Common myeloid progenitor, CD34-positive (primary cell): ENCODE data around the gene FAM98C.
"Not testable (repeated sequence)": the region's sequence is repeated elsewhere in the genome, so short reads cannot be mapped to it uniquely, and the experiment has no call there.

ENCODE experiments used
- CTCF ChIA-PET: fragments of 350-600 bp; sonication (Branson Sonifier 250); formaldehyde crosslinking; loops from one replicate; lab custom pipeline; 2021; ENCODE audit warnings: antibody characterized with exemption; lab: Charles Lee
- POLR2A ChIA-PET: fragments of 350-600 bp; sonication (Branson Sonifier 250); formaldehyde crosslinking; loops from one replicate; lab custom pipeline; 2021; ENCODE audit warnings: antibody characterized with exemption; lab: Charles Lee
- DNase-seq, 3 donors: peaks; one replicate each; pipeline versions ENCODE4 v3.0.0 to v3.0.0-alpha.2; 2013
- H3K27ac ChIP-seq, 2 experiments: 1 replicate in 1 of 2; 2 replicates in 1 of 2; pipeline ENCODE4 v1.7.0; 2013; ENCODE audit warnings: inconsistent platforms in 2 of 2, low read length in 2 of 2, mild to moderate bottlenecking in 2 of 2, low read depth in 1 of 2, moderate library complexity in 1 of 2; ENCODE audit not compliant: severe bottlenecking in 2 of 2, insufficient read depth in 1 of 2, poor library complexity in 1 of 2
- H3K27me3 ChIP-seq, 5 experiments: replicated peaks in 2 of 5; 1 replicate in 3 of 5; 2 replicates in 2 of 5; pipeline versions ENCODE4 v1.6.1 to v1.7.0; 2013; ENCODE audit warnings: low read length in 4 of 5, mild to moderate bottlenecking in 2 of 5, moderate library complexity in 2 of 5, inconsistent platforms in 1 of 5; ENCODE audit not compliant: insufficient read depth in 5 of 5, control insufficient read depth in 4 of 5
- H3K36me3 ChIP-seq, 4 experiments: 1 replicate in 2 of 4; 2 replicates in 2 of 4; pipeline versions ENCODE4 v1.6.1 to v1.7.0; 2013; ENCODE audit warnings: low read length in 3 of 4, control low read depth in 1 of 4, mild to moderate bottlenecking in 1 of 4; ENCODE audit not compliant: control insufficient read depth in 4 of 4, insufficient read depth in 4 of 4
- H3K4me1 ChIP-seq, 4 experiments: 1 replicate in 3 of 4; 2 replicates in 1 of 4; pipeline versions ENCODE4 v1.6.1 to v1.7.1; 2013; ENCODE audit warnings: low read length in 3 of 4, mild to moderate bottlenecking in 3 of 4, control low read depth in 1 of 4, inconsistent platforms in 1 of 4, moderate library complexity in 1 of 4; ENCODE audit not compliant: control insufficient read depth in 4 of 4, insufficient read depth in 4 of 4; ENCODE audit errors: control extremely low read depth in 1 of 4
- H3K4me3 ChIP-seq, 7 experiments: 1 replicate in 4 of 7; 2 replicates in 3 of 7; pipeline versions ENCODE4 v1.5.1 to v1.7.0; 2013; ENCODE audit warnings: mild to moderate bottlenecking in 7 of 7, low read length in 6 of 7, moderate library complexity in 6 of 7, inconsistent platforms in 2 of 7, low read depth in 2 of 7, control low read depth in 1 of 7; ENCODE audit not compliant: insufficient read depth in 4 of 7, control insufficient read depth in 1 of 7; ENCODE audit errors: extremely low read depth in 1 of 7
- H3K9me3 ChIP-seq, 5 experiments: 1 replicate in 4 of 5; 2 replicates in 1 of 5; pipeline versions ENCODE4 v1.6.1 to v1.7.1; 2013; ENCODE audit warnings: low read length in 4 of 5, mild to moderate bottlenecking in 2 of 5, inconsistent platforms in 1 of 5, low read depth in 1 of 5, moderate library complexity in 1 of 5; ENCODE audit not compliant: control insufficient read depth in 4 of 5, insufficient read depth in 2 of 5; ENCODE audit errors: control extremely low read depth in 1 of 5
- WGBS: methylation state at CpG from one replicate; pipeline ENCODE4 v1.1.5; 2013; ENCODE audit not compliant: insufficient coverage; 5-methylcytosine and 5-hydroxymethylcytosine counted together

Gene FAM98C

DNA sequence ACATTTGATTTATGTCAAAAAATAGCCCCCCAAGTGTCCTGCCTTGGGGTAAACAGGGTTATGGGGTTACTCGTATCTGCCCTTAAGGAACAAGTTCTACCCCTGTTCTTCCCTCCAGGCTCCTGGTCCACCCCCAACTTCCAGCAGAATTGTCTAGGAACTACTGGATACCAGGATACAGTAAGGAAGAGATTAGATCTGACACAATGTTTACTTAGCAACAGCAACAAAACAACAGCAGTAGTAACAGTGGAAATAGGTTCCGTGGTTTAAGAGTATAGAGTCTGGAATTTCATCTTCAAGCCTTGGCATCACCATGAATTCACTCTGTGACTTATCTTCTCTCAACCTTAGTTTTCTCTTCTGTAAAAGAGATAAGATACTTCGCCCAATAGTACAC, 1.7 kb upstream of the FAM98C start:
- H3K4me3 ChIP-seq, result no peak overlapping the region
- H3K36me3 ChIP-seq, result peaks cover 0 to 10% (median 3%) of the 10 kb centered on the region in 4 experiments
- 100% methylated on average over 1 of the region's 3 CpGs for WGBS
- H3K4me1 ChIP-seq, result peaks cover 0 to 13% (median 10%) of the 10 kb centered on the region in 4 experiments
- ChIA-PET POLR2A (no interaction called here), CTCF (interaction anchor here (1.2 kb wide), 1 partner anchor 11 kb away, joined by 6 read pairs; no protein-coding TSS in a partner anchor)
- H3K27ac ChIP-seq, result no peak overlapping the region
- no peaks in the 10 kb centered on the region for H3K9me3 ChIP-seq
- no peak for DNase-seq
- H3K27me3 ChIP-seq, result peaks cover 0 to 41% (median 21%) of the 10 kb centered on the region in 5 experiments

DNA sequence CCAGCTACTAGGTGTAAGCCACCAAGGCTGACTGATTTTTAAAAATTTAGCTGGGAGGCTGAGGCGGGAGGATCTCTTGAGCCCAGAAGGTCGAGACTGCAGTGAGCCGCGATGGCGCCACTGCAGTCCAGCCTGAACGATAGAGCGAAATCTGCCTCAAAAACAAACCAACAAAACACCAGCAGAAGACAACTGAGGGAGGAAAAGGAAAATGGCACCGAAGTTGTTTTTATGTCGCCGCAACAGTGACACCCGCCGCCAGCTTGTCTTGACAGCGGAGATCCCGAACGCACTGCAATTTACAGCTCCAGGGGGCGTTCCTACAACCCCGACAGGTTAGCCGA, 298 bp upstream of the FAM98C start:
- peak overlapping the region in 6 of 7 experiments; percentile 42 to 79 (median 56) for H3K4me3 ChIP-seq
- peaks cover 0 to 13% (median 9%) of the 10 kb centered on the region in 4 experiments for H3K4me1 ChIP-seq
- WGBS, result 3% methylated on average over 17 of the region's 18 CpGs
- CTCF ChIA-PET, result interaction anchor here (0.6 to 3.8 kb wide), 26 partner anchors 9 to 234 kb away, joined by 3 to 30 read pairs (median 5); partner anchors contain the start of genes EIF3K, MAP4K1, PSMD8 and RASGRP4
- DNase-seq, result no peak
- H3K27ac ChIP-seq, result peak overlapping the region in 1 of 2 experiments; percentile 34
- H3K27me3 ChIP-seq, result peaks cover 0 to 27% (median 7%) of the 10 kb centered on the region in 5 experiments
- no peaks in the 10 kb centered on the region for H3K9me3 ChIP-seq
- peaks cover 0 to 17% (median 10%) of the 10 kb centered on the region in 4 experiments for H3K36me3 ChIP-seq
- POLR2A ChIA-PET, result interaction anchor here (0.7 to 1.3 kb wide), 4 partner anchors 8 to 298 kb away, joined by 3 read pairs; no protein-coding TSS in a partner anchor

DNA sequence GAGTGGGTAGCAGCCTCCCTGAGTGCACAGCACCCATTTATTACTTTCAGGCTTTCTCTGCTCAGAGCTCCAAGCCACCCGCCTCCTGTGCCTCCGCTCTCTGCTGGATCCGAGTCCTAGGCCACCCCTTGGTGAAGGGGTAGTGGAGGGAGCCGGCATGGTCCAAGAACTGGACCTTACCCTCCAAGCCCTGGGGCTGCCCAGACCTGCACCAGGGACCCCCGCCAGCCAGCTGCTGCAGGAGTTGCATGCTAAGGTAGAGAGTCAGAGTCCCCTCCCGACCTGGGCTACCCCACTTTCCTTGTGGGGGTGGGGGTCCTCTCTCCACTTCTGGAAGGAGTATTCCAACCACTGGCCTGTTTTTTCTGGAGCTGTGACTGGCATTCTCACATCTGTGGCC, 2.0 kb downstream of the FAM98C start:
- CTCF ChIA-PET, result interaction anchor here (0.7 to 3.8 kb wide), 4 partner anchors 18 to 40 kb away, joined by 4 to 30 read pairs (median 18); partner anchors contain the start of gene RASGRP4
- peaks cover 0 to 5% (median 0%) of the 10 kb centered on the region in 5 experiments for H3K27me3 ChIP-seq
- peaks cover 0 to 13% (median 9%) of the 10 kb centered on the region in 4 experiments for H3K4me1 ChIP-seq
- no peak overlapping the region for H3K4me3 ChIP-seq
- peaks cover 1 to 22% (median 12%) of the 10 kb centered on the region in 4 experiments for H3K36me3 ChIP-seq
- POLR2A ChIA-PET, result no interaction called here
- H3K27ac ChIP-seq, result no peak overlapping the region
- 97% methylated on average over 5 of the region's 6 CpGs for WGBS
- DNase-seq, result no peak
- H3K9me3 ChIP-seq, result no peaks in the 10 kb centered on the region

DNA sequence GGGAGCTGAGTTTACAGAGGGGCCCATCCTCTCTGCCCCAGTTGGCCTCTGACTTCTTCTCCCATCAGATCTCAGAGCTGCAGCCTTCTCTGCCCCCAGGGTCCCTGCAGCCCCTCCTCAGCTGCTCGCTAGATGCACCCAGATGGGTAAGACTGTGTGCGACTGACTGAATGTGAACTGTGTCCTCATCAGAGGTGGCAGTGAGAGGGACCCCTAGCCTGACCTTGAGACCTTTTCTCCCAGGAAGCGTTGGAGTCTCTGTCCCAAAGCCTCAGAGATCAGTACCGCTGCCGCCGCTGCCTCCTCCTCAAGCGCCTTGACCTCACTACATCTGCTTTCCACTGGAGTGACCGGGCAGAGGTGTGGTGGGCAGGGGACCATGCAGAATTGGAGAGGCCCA, 2.4 kb downstream of the FAM98C start:
- Histone ChIP-seq H3K9me3 (no peaks in the 10 kb centered on the region), H3K36me3 (peaks cover 5 to 26% (median 12%) of the 10 kb centered on the region in 4 experiments), H3K27me3 (peaks cover 0 to 1% (median 0%) of the 10 kb centered on the region in 5 experiments), H3K27ac (no peak overlapping the region), H3K4me3 (no peak overlapping the region), H3K4me1 (peaks cover 0 to 13% (median 9%) of the 10 kb centered on the region in 4 experiments)
- ChIA-PET CTCF (interaction anchor here (0.7 to 3.8 kb wide), 5 partner anchors 13 to 39 kb away, joined by 4 to 30 read pairs (median 15); partner anchors contain the start of gene RASGRP4), POLR2A (no interaction called here)
- WGBS, result 100% methylated on average over 4 of the region's 8 CpGs
- no peak for DNase-seq

DNA sequence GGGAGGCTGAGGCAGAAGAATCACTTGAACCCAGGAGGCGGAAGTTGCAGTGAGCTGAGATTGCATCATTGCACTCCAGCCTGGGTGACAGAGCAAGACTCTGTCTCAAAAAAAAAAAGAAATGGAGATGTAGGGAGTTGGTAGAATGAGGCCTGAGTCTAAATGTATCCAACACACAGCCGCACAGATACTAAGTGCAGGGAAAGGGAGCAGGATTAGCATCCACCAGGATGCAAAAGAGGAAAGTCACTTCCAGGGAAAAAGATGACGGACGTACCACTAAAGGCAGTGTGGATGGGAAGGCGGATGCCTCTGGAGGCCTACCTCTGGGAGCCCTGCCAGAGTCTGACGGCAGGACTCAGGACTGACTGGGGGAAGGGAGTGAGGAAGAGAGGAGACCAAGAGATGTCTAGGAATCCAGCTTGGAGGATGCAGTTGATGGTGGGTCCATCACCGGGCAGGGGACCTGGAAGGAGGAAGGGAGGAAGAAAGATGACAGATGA, 6.8 kb downstream of the FAM98C start:
- no peak overlapping the region for H3K27ac ChIP-seq
- no peak for DNase-seq
- H3K4me3 ChIP-seq, result no peak overlapping the region
- H3K4me1 ChIP-seq, result no peaks in the 10 kb centered on the region
- ChIA-PET CTCF (interaction anchor here (1.5 kb wide), 1 partner anchor 15 kb away, joined by 3 read pairs; no protein-coding TSS in a partner anchor), POLR2A (interaction anchor here (0.6 kb wide), 1 partner anchor 64 kb away, joined by 5 read pairs; no protein-coding TSS in a partner anchor)
- H3K27me3 ChIP-seq, result no peaks in the 10 kb centered on the region
- H3K9me3 ChIP-seq, result no peaks in the 10 kb centered on the region
- 96% methylated on average over 7 of the region's 7 CpGs for WGBS
- peaks cover 10 to 54% (median 14%) of the 10 kb centered on the region in 4 experiments for H3K36me3 ChIP-seq

DNA sequence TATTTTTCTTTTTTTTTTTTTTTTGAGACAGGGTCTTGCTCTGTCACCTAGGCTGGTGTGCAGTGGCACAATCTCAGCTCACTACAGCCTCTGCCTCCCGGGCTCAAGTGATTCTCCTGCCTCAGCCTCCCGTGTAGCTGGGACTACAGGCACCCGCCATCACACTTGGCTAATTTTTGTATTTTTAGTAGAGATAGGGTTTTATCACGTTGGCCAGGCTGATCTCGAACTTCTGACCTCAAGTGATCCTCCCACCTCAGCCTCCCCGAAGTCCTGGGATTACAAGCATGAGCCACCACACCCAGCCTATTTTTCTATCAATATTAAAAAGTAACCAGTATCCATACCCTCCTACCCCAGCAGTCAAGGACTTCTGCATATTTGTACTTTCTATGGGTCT, 7.5 kb downstream of the FAM98C start:
- not testable (repeated sequence) for DNase-seq, H3K4me3 ChIP-seq, H3K27ac ChIP-seq, H3K27me3 ChIP-seq, H3K4me1 ChIP-seq, H3K9me3 ChIP-seq
- ChIA-PET POLR2A (interaction anchor here (0.6 kb wide), 1 partner anchor 65 kb away, joined by 5 read pairs; no protein-coding TSS in a partner anchor), CTCF (interaction anchor here (1.5 kb wide), 1 partner anchor 14 kb away, joined by 3 read pairs; no protein-coding TSS in a partner anchor)
- 85% methylated on average over 2 of the region's 6 CpGs for WGBS
- H3K36me3 ChIP-seq, result peaks cover 9 to 55% (median 11%) of the 10 kb centered on the region in 4 experiments
